Prostate gland (tissue), 2 donors: ENCODE results near the gene WFIKKN1. TPM values are rescaled to one million over a fixed set of nuclear protein-coding genes. Genes with fewer than 3 reads are reported as not detected.

Experiments used
- DNase-seq: peaks from one replicate; pipeline ENCODE4 v3.0.0-alpha.2; 2019; ENCODE audit warnings: low spot score
- H3K27ac ChIP-seq, 2 donors: fragments of 200-600 bp; sonication (generic); 2 replicates each; pipeline ENCODE4 v1.5.1; 2017 to 2019
- H3K27me3 ChIP-seq: fragments of 200-600 bp; sonication (generic); replicated peaks from 2 replicates; pipeline ENCODE4 v1.5.1; 2019; ENCODE audit not compliant: insufficient read depth
- H3K36me3 ChIP-seq, 2 donors: fragments of 200-600 bp; sonication (generic); 1 replicate in 1 of 2; 2 replicates in 1 of 2; pipeline versions ENCODE4 v1.5.1 to v1.8.1; 2017 to 2019
- H3K4me1 ChIP-seq: fragments of 200-600 bp; sonication (generic); replicated peaks from 2 replicates; pipeline ENCODE4 v1.5.1; 2019
- H3K4me3 ChIP-seq, 2 donors: fragments of 200-600 bp; sonication (generic); 2 replicates each; pipeline ENCODE4 v1.5.1; 2017 to 2019
- H3K9me3 ChIP-seq: fragments of 200-600 bp; sonication (generic); 2 replicates; pipeline ENCODE4 v1.5.1; 2017
- POLR2A ChIP-seq: fragments of 450-650 bp; IDR thresholded peaks from one replicate; pipeline ENCODE4 v1.6.1; 2016; ENCODE audit warnings: antibody characterized with exemption, mild to moderate bottlenecking
- POLR2AphosphoS5 ChIP-seq: sonication (generic); formaldehyde crosslinking; IDR thresholded peaks from one replicate; pipeline ENCODE4 v1.6.1; 2017; ENCODE audit warnings: antibody characterized with exemption
- WGBS: methylation state at CpG from one replicate; pipeline ENCODE4 v1.1.5; 2018; 5-methylcytosine and 5-hydroxymethylcytosine counted together
- intact Hi-C: fragments of 100-400 bp; cut with DNase I; formaldehyde crosslinking; loops from one replicate; pipeline ENCODE4 v1.14.2; 2022
- total RNA-seq, 2 donors: library from RNA; depleted of rRNA; stranded (reverse); fragments of >200 nt; gene quantifications; one replicate each; pipeline ENCODE4 v1.1.0, GENCODE V29; 2016
- TF ChIP-seq, protein P1 (sequence below), 4 experiments: fragments of 200-600 bp in 2 of 4; fragments of 450-650 bp in 2 of 4; sonication (generic) in 2 of 4; IDR thresholded peaks; 1 replicate in 3 of 4; 2 replicates in 1 of 4; pipeline ENCODE4 v1.5.1; 2016 to 2019; ENCODE audit warnings: antibody characterized with exemption in 4 of 4, mild to moderate bottlenecking in 2 of 4, moderate library complexity in 2 of 4

Gene WFIKKN1
- total RNA-seq, 2 donors from 2014 or later = 1.5 to 1.9 TPM

DNA sequence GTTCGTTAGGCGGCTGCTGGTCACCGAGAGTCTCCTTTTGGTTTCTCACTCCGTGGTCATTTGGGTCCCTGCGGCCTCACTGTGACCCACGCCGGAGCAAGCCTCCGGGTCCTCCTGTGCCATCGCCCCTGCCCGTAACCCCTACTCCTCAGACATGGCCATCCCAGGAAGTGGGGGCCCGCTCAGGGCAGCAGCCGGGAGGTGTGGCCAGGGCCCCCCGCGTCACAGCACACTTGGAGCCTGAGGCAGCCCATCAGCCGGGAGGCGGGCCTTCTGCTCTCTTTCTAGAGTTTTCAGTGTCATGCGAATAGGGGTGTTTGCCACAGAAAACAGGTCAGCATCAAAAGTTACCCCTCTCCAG lies 7.9 kb upstream of the WFIKKN1 start:
- DNase-seq = no peak
- H3K27ac ChIP-seq = no peak overlapping the region
- no peak overlapping the region for H3K4me3 ChIP-seq
- intact Hi-C loops = no loop called here
- H3K36me3 ChIP-seq = peaks cover 0 to 3% of the 10 kb centered on the region in 2 donors
- WGBS = 91% methylated on average over 14 of the region's 17 CpGs
- no peaks in the 10 kb centered on the region for H3K27me3 ChIP-seq
- no peaks in the 10 kb centered on the region for H3K9me3 ChIP-seq
- TF ChIP-seq, protein P1, sequence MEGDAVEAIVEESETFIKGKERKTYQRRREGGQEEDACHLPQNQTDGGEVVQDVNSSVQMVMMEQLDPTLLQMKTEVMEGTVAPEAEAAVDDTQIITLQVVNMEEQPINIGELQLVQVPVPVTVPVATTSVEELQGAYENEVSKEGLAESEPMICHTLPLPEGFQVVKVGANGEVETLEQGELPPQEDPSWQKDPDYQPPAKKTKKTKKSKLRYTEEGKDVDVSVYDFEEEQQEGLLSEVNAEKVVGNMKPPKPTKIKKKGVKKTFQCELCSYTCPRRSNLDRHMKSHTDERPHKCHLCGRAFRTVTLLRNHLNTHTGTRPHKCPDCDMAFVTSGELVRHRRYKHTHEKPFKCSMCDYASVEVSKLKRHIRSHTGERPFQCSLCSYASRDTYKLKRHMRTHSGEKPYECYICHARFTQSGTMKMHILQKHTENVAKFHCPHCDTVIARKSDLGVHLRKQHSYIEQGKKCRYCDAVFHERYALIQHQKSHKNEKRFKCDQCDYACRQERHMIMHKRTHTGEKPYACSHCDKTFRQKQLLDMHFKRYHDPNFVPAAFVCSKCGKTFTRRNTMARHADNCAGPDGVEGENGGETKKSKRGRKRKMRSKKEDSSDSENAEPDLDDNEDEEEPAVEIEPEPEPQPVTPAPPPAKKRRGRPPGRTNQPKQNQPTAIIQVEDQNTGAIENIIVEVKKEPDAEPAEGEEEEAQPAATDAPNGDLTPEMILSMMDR (IDR thresholded peaks at IDR 0.05) = no peak
- no peak for TF ChIP-seq POLR2AphosphoS5
- no peak for TF ChIP-seq POLR2A
- H3K4me1 ChIP-seq = peaks cover 9% of the 10 kb centered on the region

DNA sequence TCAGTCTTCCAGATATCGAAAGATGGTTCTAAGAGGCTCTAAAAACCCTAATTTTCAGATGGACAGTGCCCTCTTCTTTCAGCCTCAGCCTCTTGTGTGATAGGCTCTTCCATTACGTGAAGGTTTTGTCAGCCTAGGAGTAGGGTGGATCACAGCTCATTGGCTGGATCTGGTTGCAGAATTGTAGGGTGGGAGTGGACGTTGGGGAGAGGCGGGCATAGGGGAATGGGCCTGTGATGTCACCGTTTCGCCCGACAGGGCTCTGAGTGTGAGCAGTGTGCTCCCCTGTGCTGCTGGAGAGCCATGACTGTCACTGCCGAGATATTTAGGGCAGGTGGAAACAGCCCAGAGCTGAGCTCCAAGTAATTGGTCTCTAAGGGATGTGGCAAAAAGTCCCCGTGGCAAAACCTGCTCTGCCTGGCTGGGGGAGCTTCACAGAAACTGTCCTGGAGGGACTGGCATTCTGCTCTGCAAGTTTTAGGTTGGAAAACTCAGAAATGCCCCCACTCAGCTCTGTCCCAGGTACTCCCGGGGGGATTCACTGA lies 6.2 kb upstream of the WFIKKN1 start:
- WGBS = 73% methylated on average over 10 of the region's 10 CpGs
- no peak overlapping the region for H3K27ac ChIP-seq
- intact Hi-C loops = no loop called here
- H3K4me3 ChIP-seq = no peak overlapping the region
- TF ChIP-seq POLR2AphosphoS5 (no peak), POLR2A (no peak)
- TF ChIP-seq, protein P1 (IDR thresholded peaks at IDR 0.05) = no peak
- H3K4me1 ChIP-seq = peaks cover 9% of the 10 kb centered on the region
- no peaks in the 10 kb centered on the region for H3K9me3 ChIP-seq
- peaks cover 0 to 3% of the 10 kb centered on the region in 2 donors for H3K36me3 ChIP-seq
- DNase-seq = no peak
- H3K27me3 ChIP-seq = no peaks in the 10 kb centered on the region

DNA sequence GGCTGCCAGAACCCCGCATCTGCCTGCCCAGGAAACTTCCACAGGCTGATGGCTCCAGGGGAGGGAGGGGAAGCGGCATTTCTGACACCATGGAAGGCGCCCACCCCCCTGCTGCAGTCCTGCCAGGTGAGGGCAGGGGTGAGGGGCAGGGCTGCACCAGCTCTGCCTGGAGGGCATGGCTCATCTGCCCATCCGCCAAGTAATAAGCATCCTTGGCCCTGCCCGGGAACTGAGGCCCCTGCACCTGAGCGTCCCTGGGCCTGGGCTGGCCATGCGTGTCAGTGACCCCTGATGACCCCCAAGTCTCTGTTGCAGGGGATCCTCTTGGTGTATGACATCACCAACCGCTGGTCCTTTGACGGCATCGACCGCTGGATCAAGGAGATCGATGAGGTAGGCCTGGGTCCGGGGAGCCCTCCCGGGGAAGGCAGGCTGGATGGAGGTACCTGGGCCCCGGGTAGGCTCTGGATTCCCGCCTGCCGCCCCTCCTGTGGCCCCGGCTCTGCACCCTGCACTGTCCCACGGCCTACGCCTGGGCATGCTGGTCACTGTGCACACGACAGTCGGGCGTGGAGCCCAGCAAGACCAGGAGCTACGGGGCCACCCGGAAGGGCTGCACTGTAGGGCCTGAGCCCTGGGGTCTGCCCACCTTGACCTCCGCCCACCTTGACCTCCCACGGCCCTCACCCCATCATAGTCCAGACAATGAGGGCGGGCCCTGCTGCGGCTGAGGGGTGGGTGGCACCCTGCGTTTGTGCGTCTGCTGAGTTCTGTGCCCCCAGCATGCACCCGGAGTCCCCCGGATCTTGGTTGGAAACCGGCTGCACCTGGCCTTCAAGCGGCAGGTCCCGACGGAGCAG lies 5.4 kb upstream of the WFIKKN1 start:
- WGBS = 92% methylated on average over 36 of the region's 37 CpGs
- intact Hi-C loops = no loop called here
- no peak overlapping the region for H3K4me3 ChIP-seq
- TF ChIP-seq POLR2A (no peak), POLR2AphosphoS5 (no peak)
- TF ChIP-seq, protein P1 (IDR thresholded peaks at IDR 0.05) = no peak
- DNase-seq = no peak
- no peaks in the 10 kb centered on the region for H3K9me3 ChIP-seq
- no peak overlapping the region for H3K27ac ChIP-seq
- no peaks in the 10 kb centered on the region for H3K27me3 ChIP-seq
- H3K4me1 ChIP-seq = peaks cover 9% of the 10 kb centered on the region
- peaks cover 0 to 3% of the 10 kb centered on the region in 2 donors for H3K36me3 ChIP-seq

DNA sequence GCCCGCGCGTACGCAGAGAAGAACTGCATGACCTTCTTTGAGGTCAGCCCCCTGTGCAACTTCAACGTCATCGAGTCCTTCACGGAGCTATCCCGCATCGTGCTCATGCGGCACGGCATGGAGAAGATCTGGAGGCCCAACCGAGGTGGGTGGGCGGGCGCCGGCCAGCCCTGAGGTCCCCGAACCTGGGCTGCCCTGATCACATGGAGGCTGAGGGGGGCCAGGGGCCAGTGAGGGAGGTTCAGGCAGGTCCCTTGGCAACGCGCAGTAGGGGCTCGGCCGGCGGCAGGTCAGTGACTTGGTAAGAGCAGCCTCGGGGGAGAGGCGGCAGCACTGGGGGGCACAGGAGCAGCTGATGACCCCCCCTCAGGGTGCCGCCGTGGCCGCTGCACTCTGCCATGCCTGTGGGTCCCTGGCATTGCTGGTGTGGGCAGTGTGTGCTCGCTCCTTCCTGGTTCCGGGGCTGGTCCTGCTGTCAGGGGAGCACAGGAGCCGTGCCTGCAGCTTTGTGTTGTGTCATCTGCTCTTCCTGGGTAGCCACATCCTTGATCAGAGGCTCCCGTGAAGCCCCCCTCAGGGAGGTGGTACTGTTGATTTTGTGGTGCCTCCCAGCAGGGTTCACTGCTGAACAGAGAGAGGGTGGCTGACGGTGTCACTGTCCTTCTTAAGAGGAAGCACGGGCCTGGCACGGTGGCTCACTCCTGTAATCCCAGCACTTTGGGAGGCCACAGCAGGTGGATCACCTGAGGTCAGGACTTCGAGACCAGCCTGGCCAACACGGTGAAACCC lies 4.6 kb upstream of the WFIKKN1 start:
- 96% methylated on average over 32 of the region's 35 CpGs for WGBS
- intact Hi-C loops = no loop called here
- Histone ChIP-seq H3K36me3 (peaks cover 0 to 3% of the 10 kb centered on the region in 2 donors), H3K27ac (no peak overlapping the region), H3K4me3 (no peak overlapping the region), H3K27me3 (no peaks in the 10 kb centered on the region), H3K4me1 (peaks cover 7% of the 10 kb centered on the region), H3K9me3 (no peaks in the 10 kb centered on the region)
- DNase-seq = no peak
- TF ChIP-seq POLR2AphosphoS5 (no peak), POLR2A (no peak)
- TF ChIP-seq, protein P1 (IDR thresholded peaks at IDR 0.05) = no peak
